Islet precursor cell (in vitro differentiated cells): ENCODE data around the gene AKR1A1.
A peak's percentile ranks its signal among the peaks of the same experiment; 100 is the strongest.
"Not testable (repeated sequence)": the region's sequence is repeated elsewhere in the genome, so short reads cannot be mapped to it uniquely, and the experiment has no call there.

Experiments
- DNase-seq: peaks from one replicate; pipeline ENCODE4 v3.0.0-alpha.2; 2018

The AKR1A1 gene

DNA sequence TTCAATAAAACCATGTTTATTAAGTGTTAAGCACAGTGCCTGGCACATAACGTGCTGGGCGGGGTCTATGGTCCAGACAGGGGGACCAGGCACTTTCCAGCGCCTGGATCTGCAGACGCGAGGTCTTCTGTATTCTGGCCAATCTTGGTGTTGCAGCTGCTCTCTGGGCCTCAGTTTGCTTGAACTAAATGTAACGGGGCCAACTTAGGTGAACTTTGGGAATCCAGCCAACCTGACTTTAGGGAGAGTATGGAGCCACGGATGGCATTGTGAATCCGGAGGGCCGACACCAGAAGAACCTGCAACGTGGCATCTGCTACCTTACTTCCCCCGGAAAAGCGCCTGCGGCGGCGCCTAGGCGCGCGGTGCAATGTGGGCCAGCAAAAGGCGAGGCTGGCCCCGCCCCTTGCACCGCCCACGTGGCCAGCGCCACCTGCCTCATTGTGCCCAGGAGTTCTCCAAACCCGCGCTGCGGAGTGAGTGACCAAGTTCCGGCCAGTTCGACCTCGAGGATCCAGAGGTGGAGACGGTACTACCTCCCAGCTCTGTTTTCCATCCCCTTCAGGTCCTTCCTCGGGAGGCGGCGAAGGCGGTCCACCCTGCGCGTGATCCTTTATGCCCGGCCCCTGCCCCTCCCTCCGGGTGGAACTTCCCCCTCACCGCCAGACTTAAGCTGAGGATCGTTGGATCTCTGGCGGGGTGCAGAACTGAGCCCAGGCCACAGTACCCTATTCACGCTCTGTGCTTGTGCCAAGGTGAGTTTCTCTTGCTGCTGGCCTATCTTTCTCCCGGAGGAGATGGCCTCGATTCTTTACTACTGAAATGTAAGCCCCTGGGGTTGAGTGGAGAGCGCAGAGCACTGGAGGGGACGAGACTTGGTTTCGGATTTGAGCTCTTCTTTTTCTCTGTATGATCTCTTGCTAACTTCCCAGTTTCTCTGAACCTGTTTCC lies at the start of gene AKR1A1:
AKR1A1 (plus strand) TSS at position 426 of the 951 bp plus-strand sequence. CDS start 10,969 bp downstream, outside the sequence.
- peak; percentile 94 for DNase-seq

DNA sequence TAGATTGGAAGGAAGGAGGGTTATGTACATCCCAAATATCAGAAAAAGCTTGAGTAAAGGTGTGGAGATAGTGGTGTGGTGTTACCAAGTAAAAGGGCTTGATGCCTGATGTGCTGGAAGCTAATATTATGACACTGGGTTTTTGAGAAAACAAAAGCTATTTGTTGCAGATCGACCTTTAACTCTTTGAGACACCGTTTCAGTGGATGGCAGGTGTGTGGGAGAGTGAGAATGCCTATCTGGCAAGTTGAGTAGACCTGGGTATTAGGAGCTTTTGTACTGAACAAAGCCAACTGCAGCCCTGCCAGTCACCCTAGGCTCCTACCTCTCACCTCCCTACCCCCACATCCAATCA lies 49.1 kb upstream of the AKR1A1 start:
- DNase-seq, result no peak

DNA sequence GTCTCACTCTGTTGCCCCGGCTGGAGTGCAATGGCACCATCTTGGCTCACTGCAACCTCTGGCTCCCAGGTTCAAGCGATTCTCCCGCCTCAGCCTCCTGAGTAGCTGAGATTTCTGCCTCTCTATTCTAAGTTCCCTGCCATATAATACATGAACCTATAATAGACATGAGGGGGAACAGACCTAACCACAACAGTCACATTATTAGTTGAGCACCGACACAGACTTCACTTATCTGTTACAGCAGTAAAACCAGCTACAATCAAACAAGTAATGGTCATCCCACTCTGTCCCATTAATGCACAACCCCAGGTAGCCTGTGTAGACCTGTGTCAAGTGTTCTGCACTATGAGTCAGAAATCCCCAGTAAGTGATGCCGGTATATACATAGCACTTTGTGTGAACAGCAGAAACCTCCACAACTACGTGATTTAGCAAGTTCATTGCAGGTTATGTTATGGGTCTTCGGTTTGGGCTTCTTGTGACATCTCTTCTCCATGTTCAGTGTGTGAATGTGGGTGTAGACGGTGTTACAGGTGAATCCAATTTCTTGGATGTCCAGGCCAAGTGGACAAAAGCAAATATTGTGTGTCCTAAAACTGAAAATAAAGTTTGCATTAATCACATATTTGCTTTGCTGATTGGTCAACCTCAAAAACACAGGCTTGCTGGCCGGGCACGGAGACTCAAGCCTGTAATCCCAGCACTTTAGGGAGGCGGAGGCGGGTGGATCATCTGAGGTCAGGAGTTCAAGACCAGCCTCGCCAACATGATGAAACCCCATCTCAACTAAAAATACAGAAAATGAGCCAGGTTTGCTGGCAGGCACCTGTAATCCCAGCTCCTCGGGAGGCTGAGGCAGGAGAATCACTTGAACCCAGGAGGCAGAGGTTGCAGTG lies 46.9 kb upstream of the AKR1A1 start:
- DNase-seq, result no peak

GRCh38 chr1:45507195-45507594 lies 43.4 kb upstream of the AKR1A1 start:
- DNase-seq, result no peak

GRCh38 chr1:45507893-45508292 lies 42.7 kb upstream of the AKR1A1 start:
- DNase-seq, result no peak

DNA sequence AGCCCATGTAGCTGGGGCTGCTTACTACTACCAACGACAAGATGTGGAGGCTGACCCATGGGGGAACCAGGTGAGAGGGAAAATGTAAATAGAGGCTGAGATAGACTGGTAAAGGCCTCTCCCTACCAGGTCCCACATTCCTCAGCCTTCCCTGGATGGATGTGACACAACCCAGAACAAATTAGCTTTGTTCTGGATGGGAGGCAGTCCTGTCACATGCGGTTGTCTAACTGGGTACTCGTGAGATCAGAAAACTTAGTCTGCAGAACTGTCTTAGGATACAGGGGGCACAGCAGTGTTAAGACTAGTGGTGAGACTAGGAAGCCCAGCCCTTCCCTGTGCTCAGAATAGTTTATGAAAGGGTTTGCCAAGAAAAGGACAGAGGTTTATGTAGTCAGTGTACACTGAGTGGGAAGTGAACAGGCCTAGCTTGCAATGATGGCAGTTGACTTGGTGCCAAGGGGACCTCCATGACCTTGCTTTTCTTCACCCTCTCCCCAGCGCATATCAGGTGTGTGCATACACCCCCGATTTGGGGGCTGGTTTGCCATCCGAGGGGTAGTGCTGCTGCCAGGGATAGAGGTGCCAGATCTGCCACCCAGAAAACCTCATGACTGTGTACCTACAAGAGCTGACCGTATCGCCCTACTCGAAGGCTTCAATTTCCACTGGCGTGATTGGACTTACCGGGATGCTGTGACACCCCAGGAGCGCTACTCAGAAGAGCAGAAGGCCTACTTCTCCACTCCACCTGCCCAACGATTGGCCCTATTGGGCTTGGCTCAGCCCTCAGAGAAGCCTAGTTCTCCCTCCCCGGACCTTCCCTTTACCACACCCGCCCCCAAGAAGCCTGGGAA lies 42.1 kb upstream of the AKR1A1 start:
- DNase-seq, result peak; percentile 58

- no peak for DNase-seq
Observed at GRCh38 chr1:45510036-45510971, 40.3 kb upstream of the AKR1A1 start.

DNA sequence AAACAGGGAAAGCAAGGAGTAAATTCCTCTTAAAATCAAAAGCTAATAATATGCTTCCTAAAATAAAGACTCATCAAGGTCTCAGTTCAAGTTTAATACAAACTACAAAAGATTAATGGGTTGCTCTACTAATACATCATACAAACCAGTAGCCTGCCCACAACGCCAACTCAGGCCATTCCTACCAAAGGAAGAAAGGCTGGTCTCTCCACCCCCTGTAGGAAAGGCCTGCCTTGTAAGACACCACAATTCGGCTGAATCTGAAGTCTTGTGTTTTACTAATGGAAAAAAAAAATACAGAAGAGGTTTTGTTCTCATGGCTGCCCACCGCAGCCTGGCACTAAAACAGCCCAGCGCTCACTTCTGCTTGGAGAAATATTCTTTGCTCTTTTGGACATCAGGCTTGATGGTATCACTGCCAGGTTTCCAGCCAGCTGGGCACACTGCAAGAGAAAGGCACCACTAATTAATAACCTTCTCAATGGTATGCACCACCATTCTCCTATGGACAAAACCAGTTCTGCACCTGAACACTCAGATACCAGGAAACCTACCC lies 39.6 kb upstream of the AKR1A1 start:
- DNase-seq, result no peak

DNA sequence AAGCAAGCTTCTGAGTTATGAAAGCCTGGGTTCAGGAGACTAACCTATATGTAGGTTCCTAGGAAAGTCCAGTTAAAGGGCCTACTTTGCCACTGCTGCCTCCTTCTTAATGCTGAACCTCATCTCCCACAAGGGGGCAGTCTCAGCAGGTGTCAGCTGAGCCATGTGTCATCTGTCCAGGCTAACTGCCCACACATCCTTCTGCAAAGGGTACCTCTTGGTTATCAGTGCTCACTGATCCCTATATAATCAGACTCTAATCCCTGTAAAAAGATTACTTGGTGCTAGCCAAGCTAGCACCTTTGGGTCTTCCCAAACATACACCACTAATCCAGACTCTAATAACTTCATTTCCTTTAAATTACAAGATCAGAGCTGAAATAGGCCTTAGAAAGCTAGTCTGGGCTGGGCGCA lies 38.0 kb upstream of the AKR1A1 start:
- peak; percentile 84 for DNase-seq

DNA sequence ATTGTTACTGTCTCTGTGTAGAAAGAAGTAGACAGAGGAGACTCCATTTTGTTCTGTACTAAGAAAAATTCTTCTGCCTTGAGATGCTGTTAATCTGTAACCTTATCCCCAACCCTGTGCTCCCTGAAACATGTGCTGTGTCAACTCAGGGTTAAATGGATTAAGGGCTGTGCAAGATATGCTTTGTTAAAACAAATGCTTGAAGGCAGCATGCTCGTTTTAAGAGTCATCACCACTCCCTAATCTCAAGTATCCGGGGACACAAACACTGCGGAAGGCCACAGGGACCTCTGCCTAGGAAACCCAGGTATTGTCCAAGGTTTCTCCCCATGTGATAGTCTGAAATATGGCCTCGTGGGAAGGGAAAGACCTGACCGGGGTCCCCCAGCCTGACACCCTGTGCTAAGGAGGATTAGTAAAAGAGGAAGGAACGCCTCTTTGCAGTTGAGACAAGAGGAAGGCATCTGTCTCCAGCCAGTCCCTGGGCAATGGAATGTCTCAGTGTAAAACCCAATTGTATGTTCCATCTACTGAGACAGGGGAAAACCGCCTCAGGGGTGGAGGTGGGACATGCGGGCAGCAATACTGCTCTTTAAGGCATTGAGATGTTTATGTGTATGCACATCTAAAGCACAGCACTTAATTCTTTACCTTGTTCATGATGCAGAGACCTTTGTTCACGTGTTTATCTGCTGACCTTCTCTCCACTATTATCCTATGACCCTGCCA lies 36.9 kb upstream of the AKR1A1 start:
- not testable (repeated sequence) for DNase-seq

GRCh38 chr1:45516036-45516435 lies 34.6 kb upstream of the AKR1A1 start:
- DNase-seq, result no peak

DNA sequence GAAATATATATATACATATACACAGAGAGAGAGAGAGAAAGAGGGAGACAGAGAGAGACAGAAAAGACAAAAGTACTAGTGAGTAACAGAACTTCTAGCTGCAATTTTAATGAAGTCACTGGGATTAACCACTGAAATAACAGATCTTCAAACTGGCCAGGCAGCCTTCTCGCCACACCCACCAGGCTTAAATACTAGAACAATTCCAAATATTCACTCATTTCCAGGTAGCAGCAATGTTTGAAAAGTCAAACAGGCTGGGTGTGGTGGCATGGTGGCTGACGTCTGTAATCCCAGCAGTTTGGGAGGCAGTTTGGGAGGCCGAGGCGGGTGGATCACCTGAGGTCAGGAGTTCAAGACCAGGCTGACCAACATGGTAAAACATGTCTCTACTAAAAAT lies 34.2 kb upstream of the AKR1A1 start:
- no peak for DNase-seq

DNA sequence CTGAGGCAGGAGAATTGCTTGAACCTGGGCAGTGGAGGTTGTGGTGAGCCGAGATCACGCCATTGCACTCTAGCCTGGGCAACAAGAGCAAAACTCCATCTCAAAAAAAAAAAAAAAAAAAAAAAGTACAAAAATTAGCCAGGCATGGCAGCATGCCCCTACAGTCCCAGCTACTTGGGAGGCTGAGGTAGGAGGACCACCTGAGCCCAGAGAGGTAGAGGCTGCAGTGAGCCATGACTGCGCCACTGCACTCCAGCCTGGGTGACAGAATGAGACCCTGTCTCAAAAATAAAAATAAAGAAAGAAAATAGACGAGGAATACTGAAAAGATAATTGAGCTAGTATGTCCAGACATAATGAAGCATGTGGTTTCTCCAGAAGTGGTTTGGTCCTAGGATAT lies 32.3 kb upstream of the AKR1A1 start:
- not testable (repeated sequence) for DNase-seq

DNA sequence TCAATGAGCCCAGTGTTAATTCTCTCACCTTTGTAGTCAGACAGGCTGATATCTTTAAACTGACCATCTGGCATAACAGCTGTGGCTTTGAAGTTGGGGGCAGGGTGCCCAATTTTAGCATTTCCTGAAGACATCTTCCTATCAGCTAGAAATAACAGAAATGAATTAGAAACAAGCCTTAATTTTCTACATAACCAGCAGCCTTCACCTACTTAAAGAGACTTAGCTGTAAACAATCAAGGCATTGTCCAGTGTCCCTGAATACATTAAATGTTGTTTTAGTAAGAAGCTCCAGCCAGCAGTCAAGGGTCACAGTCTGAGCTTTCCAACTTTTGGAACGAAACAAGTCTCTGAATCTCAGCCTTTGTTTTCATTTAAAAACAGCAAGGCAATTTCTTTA lies 31.7 kb upstream of the AKR1A1 start:
- DNase-seq, result no peak

DNA sequence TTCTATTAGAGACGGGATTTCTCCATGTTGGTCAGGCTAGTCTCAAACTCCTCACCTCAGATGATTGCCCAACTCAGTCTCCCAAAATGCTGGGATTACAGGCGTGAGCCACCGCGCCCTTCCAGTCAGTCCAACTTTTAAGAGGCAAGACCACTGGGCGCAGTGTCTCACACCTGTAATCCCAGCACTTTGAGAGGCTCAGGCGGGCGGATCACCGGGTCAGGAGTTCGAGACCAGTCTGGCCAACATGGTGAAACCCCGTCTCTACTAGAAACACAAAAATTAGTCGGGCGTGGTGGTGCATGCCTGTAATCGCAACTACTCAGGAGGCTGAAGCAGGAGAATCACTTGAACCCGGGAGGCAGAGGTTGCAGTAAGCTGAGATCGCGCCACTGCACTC lies 30.9 kb upstream of the AKR1A1 start:
- not testable (repeated sequence) for DNase-seq

DNA sequence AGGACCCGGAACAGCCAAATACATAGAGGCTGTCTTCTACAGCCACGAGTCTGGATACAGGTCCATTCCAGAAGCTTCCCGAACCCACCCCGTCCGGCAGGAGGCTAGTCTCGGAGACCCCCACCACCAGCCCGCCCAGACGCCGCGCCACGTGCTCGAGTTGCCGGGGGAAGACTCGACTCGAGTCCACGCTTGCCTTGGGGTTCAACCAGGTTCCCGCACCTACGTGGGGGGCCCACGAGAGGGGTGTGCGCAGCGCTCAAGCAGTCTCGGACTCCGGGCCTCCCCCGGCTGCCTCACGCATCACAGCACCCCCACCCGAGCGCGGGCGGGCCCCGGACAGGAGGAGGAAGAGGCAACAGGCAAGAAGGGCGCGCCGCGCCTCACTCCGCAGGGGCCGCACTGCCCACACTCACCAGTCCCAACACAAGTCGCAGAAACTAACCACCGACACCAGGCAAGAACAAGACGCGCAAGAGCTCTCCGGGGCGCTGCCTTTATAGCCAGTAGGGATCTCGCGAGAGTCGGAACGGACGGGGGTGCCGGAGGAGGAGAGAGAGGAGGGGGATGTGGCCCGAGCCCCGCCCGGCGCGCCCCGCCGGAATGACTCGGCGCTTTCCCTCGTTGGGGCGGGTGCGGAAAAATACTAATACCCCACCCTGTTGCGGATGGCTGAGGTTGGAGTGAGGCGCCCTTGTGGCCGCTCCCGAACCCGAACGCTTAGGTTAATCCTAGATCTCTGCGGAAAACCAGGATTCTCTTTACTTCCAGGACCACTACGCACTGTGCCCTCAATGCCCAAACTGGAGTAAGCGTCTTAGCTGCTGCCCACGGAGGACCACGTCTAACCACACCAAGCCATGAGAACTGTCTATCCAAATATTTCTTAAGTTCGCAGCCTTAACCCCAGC lies 29.0 kb upstream of the AKR1A1 start, which contains the start of gene PRDX1:
PRDX1 (minus strand) TSS at position 472 of the 911 bp plus-strand sequence. CDS start 2,841 bp downstream, outside the sequence.
- DNase-seq, result peak; percentile 99

DNA sequence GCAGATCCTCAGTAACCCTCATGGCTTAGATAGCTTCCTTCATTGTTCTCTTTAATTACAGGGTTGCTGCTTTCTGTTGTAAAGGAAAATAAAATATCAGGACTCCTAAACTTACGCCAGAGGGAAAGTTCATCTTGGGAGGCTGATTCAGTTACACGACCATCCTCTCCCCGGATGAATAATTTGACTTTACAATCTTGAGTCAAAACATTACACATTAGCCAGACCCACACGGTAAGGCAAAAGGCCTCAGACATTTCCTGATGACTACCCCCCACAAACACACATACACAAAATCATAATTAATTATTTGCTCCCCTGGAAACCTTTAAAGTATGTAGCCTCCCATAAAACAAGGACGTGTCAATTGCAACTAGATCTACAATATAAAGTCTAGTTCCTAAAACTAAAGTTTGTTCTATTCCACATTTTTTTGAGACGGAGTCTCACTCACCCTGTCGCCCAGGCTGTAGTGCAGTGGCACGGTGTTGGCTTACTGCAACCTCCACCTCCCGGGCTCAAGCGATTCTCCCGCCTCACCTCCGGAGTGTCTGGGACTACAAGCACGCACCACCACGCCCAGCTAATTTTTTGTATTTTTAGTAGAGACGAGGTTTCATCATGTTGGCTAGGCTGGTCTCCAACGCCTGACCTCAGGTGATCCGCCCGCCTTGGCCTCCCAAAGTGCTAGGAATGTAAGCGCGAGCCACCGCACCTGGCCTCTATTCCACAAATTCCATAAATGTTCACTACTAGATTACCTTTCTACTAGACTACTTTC lies 28.1 kb upstream of the AKR1A1 start:
- DNase-seq, result no peak

DNA sequence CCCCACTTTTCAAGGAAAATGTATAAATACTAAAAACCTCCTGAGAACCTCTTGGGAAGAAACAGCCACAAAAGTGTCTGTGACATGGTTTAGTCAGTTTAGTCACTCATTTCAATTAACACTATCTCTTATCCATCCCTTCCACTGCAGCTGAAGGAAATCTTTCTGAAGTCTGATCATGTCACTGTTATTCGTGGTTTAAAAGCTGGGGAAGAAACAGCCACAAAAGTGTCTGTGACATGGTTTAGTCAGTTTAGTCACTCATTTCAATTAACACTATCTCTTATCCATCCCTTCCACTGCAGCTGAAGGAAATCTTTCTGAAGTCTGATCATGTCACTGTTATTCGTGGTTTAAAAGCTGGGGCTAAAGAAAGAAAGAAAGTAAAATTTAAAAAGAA lies 27.1 kb upstream of the AKR1A1 start:
- not testable (repeated sequence) for DNase-seq
